B cell (primary cell): ENCODE data around the gene REEP6.

Source experiments
- EZH2 ChIP-seq: IDR thresholded peaks from 2 replicates; pipeline ENCODE4 v1.6.1; 2012; ENCODE audit warnings: borderline replicate concordance, low read depth, mild to moderate bottlenecking, moderate library complexity, low read length; ENCODE audit not compliant: insufficient read depth, poor library complexity, severe bottlenecking
- TF ChIP-seq, protein P1 (sequence below): fragments of 200-600 bp; IDR thresholded peaks from one replicate; pipeline ENCODE4 v1.8.0; 2022; ENCODE audit warnings: antibody characterized with exemption, mild to moderate bottlenecking

DNA sequence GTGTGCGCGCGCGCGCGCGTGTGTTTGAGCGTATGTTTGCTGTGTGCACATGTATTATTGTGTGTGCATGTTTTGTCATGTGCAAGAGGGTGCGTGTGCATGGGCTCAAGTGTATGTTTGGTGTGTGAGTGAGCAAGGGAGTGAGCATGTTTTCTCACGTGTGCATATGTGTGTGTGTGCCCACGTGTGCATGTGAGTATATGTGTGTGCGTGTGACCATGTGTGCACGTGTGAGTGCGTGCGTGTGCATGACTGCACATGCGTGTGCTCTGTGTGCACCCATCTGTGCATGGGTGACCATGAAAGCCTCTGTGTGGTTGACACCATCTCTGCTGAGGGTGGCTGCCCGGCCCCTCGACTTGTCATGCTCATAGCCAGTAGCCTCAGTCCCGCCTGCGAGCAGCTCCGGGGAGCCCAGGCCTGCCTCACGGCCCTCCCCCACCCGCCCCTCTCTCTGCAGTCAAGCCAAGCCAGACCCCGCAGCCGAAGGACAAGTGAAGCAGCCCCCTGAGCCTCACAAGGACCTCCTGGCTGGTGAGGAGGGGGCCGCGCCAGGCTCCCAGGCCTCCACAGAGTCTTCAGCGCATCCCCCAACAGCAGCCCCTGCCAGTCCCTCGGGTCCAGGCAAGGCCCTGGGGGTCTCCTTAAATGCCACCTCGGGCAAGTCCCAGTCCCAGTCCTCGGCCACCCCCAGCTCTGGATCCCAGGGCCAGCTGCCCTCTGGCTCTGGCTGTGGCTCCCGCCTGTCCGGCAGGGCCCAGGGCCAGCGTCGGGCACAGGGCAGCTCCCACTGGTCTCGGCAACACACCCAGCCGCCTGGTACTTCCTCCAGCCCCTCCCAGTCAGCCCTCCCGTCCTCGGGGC lies 6.0 kb downstream of the REEP6 start:
- TF ChIP-seq, protein P1, sequence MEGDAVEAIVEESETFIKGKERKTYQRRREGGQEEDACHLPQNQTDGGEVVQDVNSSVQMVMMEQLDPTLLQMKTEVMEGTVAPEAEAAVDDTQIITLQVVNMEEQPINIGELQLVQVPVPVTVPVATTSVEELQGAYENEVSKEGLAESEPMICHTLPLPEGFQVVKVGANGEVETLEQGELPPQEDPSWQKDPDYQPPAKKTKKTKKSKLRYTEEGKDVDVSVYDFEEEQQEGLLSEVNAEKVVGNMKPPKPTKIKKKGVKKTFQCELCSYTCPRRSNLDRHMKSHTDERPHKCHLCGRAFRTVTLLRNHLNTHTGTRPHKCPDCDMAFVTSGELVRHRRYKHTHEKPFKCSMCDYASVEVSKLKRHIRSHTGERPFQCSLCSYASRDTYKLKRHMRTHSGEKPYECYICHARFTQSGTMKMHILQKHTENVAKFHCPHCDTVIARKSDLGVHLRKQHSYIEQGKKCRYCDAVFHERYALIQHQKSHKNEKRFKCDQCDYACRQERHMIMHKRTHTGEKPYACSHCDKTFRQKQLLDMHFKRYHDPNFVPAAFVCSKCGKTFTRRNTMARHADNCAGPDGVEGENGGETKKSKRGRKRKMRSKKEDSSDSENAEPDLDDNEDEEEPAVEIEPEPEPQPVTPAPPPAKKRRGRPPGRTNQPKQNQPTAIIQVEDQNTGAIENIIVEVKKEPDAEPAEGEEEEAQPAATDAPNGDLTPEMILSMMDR: no peak
- TF ChIP-seq EZH2: no peak
